ENCODE data around the gene PLA2G4B.

Gene PLA2G4B

DNA sequence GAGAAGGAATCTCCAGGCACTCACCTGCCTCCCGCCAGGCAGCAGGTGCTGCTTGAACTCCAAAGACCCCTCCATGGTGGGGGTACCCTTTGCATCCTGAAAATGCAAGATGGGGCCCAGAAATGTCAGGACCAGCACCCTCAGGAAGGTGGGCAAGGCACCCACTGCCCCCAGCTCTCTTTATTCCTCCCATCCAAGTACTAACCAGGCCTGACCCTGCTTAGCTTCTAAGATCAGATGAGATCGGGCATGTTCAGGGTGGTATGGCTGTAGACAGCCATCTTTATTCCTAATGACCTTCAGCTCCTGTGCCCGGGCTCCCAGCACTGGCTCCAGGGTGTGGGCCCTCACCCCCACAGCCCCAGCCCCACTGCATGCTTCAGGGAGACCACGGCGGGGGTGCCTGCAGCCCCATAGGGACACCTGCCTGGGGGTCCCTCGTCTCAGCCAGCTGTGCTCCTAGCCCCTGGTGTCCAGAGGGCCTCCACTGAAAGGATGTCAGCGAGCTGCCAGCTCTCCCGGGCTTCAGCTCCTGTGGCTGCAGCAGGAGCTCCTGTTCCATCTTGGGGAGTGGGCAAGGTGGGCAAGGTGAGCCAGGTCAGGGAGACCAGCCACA, 13.2 kb downstream of the PLA2G4B start:
- no peak for DNase-seq

- peak; percentile 44 for DNase-seq
These were observed 14.3 kb downstream of the PLA2G4B start for GRCh38 chr15:41852736-41853590.

DNA sequence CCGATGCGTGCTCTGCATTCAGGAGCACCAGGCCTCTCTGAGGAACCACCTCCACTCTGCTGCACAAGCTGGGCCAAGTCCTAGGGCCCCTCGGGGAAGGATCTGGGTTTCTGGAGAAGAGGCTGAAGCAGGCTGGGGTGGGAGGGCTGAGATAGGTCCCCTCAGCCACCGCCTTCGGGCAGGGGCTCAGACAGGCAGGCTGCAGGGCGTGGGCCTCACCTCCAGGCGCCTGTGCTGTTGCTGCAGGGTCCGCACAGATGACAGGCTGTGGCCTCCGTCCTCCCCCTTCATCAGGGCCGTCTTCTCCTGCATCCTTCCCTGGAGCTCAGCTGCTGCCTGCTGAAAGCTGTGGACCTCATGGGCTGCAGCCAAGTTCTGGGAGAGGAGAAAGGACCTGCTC, 15.2 kb downstream of the PLA2G4B start:
- DNase-seq: no peak

- no peak for DNase-seq
These were observed 15.8 kb downstream of the PLA2G4B start for GRCh38 chr15:41854443-41854842.

- DNase-seq: no peak
These were observed 16.8 kb downstream of the PLA2G4B start for GRCh38 chr15:41855261-41855961.

GRCh38 chr15:41856262-41856661, 17.6 kb downstream of the PLA2G4B start:
- no peak for DNase-seq

- DNase-seq: no peak
These were observed 18.1 kb downstream of the PLA2G4B start for GRCh38 chr15:41856716-41857115.

GRCh38 chr15:41857316-41857715, 18.7 kb downstream of the PLA2G4B start:
- no peak for DNase-seq

DNA sequence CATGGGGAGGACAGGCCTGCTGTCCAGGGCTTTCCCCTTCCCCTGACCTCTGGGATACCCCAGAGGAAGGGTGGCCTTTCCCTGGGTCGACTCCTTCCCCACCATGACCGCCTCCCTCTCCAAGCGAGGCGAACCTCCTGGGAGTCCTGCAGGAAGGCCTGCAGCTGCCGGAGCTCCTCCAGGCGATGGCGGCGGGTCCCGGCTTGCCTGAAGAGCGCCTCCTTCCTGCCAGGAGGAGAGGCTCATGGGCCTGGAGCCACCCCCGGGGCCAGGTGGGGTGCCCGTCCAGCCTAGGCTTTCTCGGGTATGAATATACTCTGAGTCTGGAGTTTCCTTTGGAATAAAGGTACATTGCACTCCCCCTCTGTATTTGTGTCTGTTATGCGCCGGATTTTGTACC, 20.1 kb downstream of the PLA2G4B start:
- DNase-seq: no peak

GRCh38 chr15:41860049-41860828, 21.6 kb downstream of the PLA2G4B start:
- no peak for DNase-seq

GRCh38 chr15:41861736-41862356, 23.2 kb downstream of the PLA2G4B start:
- DNase-seq: no peak

GRCh38 chr15:41862515-41863116, 24.0 kb downstream of the PLA2G4B start:
- DNase-seq: no peak

GRCh38 chr15:41865490-41866055, 26.9 kb downstream of the PLA2G4B start:
- DNase-seq: no peak

DNA sequence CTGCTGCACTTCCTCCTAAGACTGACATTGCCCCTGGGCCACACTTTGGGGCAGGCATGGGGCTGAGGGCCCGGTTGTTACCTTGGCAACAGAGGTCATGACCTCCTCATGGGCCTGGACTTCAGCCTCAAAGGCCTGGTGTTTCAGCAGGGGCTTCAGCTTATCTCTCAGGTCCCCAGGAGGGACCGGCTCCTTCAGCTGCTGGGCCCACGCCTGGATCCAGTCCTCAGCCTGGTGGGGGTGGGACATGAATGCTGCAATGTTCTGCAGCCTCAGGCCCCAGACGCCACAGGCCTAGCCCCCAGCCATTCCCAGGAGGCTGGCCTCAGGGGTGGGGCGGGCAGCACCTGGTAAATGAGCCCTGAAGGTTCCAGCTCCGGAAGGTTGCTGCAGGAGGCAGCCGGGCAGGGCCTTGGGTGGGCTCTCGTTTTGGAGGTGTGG, 27.6 kb downstream of the PLA2G4B start:
- no peak for DNase-seq

DNA sequence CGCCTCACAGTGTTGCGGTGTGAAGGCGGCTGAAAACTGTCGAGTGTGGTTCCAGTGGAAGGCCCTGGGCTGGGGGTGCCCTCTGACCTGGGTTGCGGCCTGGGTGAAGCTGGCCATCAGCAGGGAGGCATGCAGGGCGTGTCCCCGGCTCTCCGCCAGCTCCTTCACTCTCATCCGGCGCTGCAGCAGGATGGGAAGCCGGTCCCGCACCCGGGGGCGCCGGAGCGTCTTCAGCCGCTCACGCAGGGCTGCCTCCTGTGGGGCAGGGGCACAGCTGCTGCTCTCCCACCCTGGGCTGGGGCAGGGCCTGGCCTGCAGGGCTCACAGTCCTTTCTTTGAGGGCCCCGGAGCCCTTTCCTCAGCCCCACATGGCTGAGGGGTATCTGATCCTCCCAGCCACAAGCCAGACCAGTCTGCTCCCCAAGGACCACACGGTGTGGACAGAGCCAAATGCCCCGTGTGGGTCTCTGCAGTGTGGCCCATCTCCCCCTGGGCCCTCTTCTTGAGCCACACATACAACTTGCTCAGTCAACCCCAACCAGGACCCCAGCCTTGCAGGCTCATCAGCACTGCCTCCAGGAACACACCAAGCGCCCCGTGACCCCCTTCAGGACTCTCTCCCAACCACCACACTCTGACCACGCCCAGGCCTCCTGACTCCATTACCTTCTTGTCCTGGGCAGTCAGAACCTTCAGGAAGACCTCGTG, 28.4 kb downstream of the PLA2G4B start:
- no peak for DNase-seq

DNA sequence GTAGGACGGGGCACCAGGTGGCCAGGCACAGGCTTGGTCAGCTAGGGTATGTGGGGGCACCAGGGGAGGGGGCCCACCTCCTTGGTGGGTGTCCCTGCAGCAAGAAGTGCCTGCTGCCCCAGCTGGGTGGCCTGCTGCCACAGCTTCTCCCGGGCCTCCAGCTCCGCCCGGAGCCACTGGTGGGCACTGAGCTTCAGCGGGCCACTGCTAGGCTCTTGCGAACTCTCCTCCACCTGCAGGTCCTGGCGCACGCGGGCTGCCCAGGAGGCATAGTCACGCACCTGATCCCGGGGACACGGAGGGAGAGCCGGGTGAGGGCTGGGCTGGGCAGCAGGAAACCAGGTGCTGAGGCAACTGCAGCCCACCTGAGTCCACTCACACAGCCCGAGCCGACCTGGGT, 29.7 kb downstream of the PLA2G4B start:
- DNase-seq: no peak

DNA sequence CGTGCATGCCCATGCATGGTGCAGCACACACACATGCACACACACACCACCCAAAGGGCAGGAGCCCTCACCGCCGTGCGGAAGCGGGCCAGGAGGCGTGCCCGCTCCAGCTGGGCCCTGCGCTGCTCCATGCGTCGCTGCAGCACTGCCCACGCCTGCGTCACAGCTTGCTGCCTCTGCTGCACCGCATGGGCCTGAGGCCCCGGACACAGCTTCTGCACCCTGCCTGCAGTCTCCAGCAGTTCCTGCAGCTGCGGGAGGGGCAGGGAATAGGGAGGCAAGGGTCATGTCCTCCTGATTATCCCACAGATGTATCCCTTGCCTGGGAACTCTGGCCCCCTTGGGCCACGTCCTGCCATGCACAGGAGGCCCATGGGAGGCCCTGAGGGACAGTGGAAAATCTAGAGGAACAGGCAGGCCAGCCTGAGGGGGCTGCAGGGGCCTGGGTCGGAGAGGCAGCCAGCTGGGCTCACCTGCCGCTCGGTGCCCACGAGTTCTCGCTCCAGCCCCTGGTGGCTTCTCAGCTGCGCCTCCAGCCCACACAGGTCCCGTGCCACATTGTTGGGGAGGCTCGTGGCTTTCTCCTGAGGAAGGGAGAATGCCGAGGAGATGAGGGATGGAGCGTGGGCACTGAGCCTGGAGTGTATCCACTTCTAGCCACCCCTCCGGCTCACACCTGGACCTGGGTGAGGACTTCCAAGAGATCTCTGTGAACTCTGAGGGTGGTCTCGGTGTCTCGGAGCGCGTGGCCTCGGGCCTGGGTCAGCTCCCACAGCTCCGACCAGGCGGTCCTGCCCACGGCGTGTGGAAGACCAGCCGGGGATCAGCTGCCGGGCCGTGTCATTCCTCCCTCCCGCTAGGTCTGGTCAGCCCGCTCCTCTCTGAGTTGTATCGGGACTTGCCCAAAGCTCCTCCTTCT, 31.4 kb downstream of the PLA2G4B start:
- no peak for DNase-seq

- no peak for DNase-seq
These were observed 32.0 kb downstream of the PLA2G4B start for GRCh38 chr15:41870689-41871081.

- DNase-seq: no peak
These were observed 32.7 kb downstream of the PLA2G4B start for GRCh38 chr15:41871175-41871905.
